NT2/D1 (cell line): Measurements from ENCODE around the gene HES1.

Experiments used
- SUZ12 ChIP-seq: IDR thresholded peaks from 2 replicates; pipeline ENCODE4 v1.6.1; 2011; ENCODE audit not compliant: insufficient read length, insufficient read depth; ENCODE audit errors: extremely low read depth
- YY1 ChIP-seq: IDR thresholded peaks from 2 replicates; pipeline ENCODE4 v1.6.1; 2011; ENCODE audit not compliant: insufficient read length, insufficient read depth
- ZNF274 ChIP-seq: IDR thresholded peaks from 2 replicates; pipeline ENCODE4 v1.6.1; 2011; ENCODE audit warnings: mild to moderate bottlenecking, low read depth, low read length

GRCh38 chr3:194089357-194090177 lies 46.4 kb upstream of the HES1 start:
- TF ChIP-seq YY1 (no peak), SUZ12 (no peak), ZNF274 (no peak)
